Astrocyte (in vitro differentiated cells and primary cell): Measurements from ENCODE around the gene HLA-DQB2.

Experiments
- EZH2 ChIP-seq: IDR thresholded peaks from 2 replicates; pipeline ENCODE4 v1.6.1; 2012; ENCODE audit warnings: mild to moderate bottlenecking, low read length, inconsistent platforms; ENCODE audit not compliant: insufficient read depth
- TF ChIP-seq, protein P1 (sequence below): IDR thresholded peaks from 2 replicates; pipeline ENCODE4 v1.5.1; 2011; ENCODE audit warnings: low read depth, mild to moderate bottlenecking, inconsistent platforms, low read length, moderate library complexity; ENCODE audit not compliant: insufficient read depth

- TF ChIP-seq, protein P1, sequence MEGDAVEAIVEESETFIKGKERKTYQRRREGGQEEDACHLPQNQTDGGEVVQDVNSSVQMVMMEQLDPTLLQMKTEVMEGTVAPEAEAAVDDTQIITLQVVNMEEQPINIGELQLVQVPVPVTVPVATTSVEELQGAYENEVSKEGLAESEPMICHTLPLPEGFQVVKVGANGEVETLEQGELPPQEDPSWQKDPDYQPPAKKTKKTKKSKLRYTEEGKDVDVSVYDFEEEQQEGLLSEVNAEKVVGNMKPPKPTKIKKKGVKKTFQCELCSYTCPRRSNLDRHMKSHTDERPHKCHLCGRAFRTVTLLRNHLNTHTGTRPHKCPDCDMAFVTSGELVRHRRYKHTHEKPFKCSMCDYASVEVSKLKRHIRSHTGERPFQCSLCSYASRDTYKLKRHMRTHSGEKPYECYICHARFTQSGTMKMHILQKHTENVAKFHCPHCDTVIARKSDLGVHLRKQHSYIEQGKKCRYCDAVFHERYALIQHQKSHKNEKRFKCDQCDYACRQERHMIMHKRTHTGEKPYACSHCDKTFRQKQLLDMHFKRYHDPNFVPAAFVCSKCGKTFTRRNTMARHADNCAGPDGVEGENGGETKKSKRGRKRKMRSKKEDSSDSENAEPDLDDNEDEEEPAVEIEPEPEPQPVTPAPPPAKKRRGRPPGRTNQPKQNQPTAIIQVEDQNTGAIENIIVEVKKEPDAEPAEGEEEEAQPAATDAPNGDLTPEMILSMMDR, result no peak
- no peak for TF ChIP-seq EZH2
Observed at GRCh38 chr6:32807020-32807580, 43.8 kb upstream of the HLA-DQB2 start.
